Mesendoderm (in vitro differentiated cells): Measurements from ENCODE around the gene LRRC15.

Experiments used
- DNase-seq: peaks from one replicate; pipeline ENCODE4 v3.0.0; 2013
- H2AK5ac ChIP-seq: 2 replicates; pipeline ENCODE4 v1.6.1; 2013; ENCODE audit warnings: low read length, inconsistent platforms
- H2BK120ac ChIP-seq: 2 replicates; pipeline ENCODE4 v1.6.1; 2013; ENCODE audit warnings: low read depth, mild to moderate bottlenecking, low read length, moderate library complexity, mixed read lengths
- H2BK15ac ChIP-seq: replicated peaks from 2 replicates; pipeline ENCODE4 v1.6.1; 2013; ENCODE audit warnings: low read depth, mild to moderate bottlenecking, moderate library complexity
- H2BK5ac ChIP-seq: 2 replicates; pipeline ENCODE4 v1.6.1; 2013; ENCODE audit warnings: low read length, inconsistent platforms
- H3K18ac ChIP-seq: 2 replicates; pipeline ENCODE4 v1.6.1; 2013; ENCODE audit warnings: mild to moderate bottlenecking, low read length, mixed read lengths
- H3K23ac ChIP-seq: one replicate; pipeline ENCODE4 v1.6.1; 2013; ENCODE audit warnings: low read length
- H3K27ac ChIP-seq: 2 replicates; pipeline ENCODE4 v1.5.1; 2013; ENCODE audit warnings: low read depth, mild to moderate bottlenecking, inconsistent platforms, low read length, moderate library complexity
- H3K27me3 ChIP-seq: 2 replicates; pipeline ENCODE4 v1.6.1; 2013; ENCODE audit warnings: low read length, control low read depth, mild to moderate bottlenecking, inconsistent platforms; ENCODE audit not compliant: insufficient read depth, poor library complexity
- H3K36me3 ChIP-seq: 2 replicates; pipeline ENCODE4 v1.6.1; 2013; ENCODE audit warnings: low read length, inconsistent platforms; ENCODE audit not compliant: control insufficient read depth, insufficient read depth
- H3K4ac ChIP-seq: one replicate; pipeline ENCODE4 v1.6.1; 2013; ENCODE audit warnings: low read depth, mild to moderate bottlenecking, low read length, moderate library complexity
- H3K4me1 ChIP-seq: 2 replicates; pipeline ENCODE4 v1.6.1; 2013; ENCODE audit warnings: low read depth, low read length, inconsistent platforms; ENCODE audit not compliant: control insufficient read depth
- H3K4me2 ChIP-seq: 2 replicates; pipeline ENCODE4 v1.6.1; 2013; ENCODE audit warnings: low read length
- H3K4me3 ChIP-seq: 2 replicates; pipeline ENCODE4 v1.5.1; 2013; ENCODE audit warnings: mild to moderate bottlenecking, low read length
- H3K56ac ChIP-seq: one replicate; pipeline ENCODE4 v1.6.1; 2013; ENCODE audit warnings: low read length
- H3K79me1 ChIP-seq: 2 replicates; pipeline ENCODE4 v1.6.1; 2013; ENCODE audit warnings: low read length, inconsistent platforms
- H3K79me2 ChIP-seq: 2 replicates; pipeline ENCODE4 v1.6.1; 2013; ENCODE audit warnings: mild to moderate bottlenecking, low read length; ENCODE audit not compliant: control insufficient read depth, insufficient read depth
- H3K9ac ChIP-seq: 2 replicates; pipeline ENCODE4 v1.6.1; 2013; ENCODE audit warnings: low read length, inconsistent platforms
- H4K5ac ChIP-seq: one replicate; pipeline ENCODE4 v1.6.1; 2013; ENCODE audit warnings: low read length
- H4K8ac ChIP-seq: one replicate; pipeline ENCODE4 v1.6.1; 2013; ENCODE audit warnings: low read depth, mild to moderate bottlenecking, control low read depth, low read length, moderate library complexity
- whole genome bisulfite sequencing: extraction: QIAGEN DNeasy Blood & Tissue Kit; methylation state at CpG from one replicate; pipeline ENCODE4 v1.1.7; 2013; ENCODE audit warnings: low lambda C conversion rate, missing lambda C conversion rate; ENCODE audit not compliant: insufficient coverage; ENCODE audit errors: extremely low coverage; 5-methylcytosine and 5-hydroxymethylcytosine counted together

The LRRC15 gene

DNA sequence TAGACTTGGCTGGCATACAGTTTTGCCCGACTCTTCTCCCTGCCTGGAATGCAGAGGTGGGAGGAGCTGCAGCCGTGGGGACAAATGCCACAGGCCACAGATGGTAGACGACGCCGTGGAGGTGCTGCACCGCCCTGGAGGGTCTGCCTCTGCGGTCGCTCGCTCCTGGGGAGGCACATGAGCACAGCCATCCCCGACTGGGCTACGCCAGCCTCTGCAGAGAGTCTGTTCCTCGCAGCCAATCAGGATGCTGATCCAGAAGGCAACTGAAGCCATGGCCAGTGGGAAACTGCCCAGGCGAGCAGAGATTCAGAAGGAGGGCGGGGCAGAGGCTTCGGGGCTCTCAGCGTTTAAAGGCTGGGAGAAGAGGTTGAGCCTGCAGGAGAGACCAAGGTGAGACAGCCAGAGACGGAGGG is 11.9 kb upstream of the LRRC15 start:
- H3K18ac ChIP-seq, result no peak overlapping the region
- no peak overlapping the region for H2BK120ac ChIP-seq
- no peak overlapping the region for H4K8ac ChIP-seq
- H3K56ac ChIP-seq, result no peak overlapping the region
- H2BK5ac ChIP-seq, result no peak overlapping the region
- H3K79me1 ChIP-seq, result no peaks in the 10 kb centered on the region
- DNase-seq, result no peak
- peaks cover 5% of the 10 kb centered on the region for H3K4me1 ChIP-seq
- no peaks in the 10 kb centered on the region for H3K36me3 ChIP-seq
- no peak overlapping the region for H4K5ac ChIP-seq
- no peak overlapping the region for H3K9ac ChIP-seq
- no peak overlapping the region for H3K27ac ChIP-seq
- no peak overlapping the region for H3K4me2 ChIP-seq
- no CpG with 5 or more reads among the region's 17 CpGs for WGBS
- H2AK5ac ChIP-seq, result no peak overlapping the region
- H3K4ac ChIP-seq, result no peak overlapping the region
- H3K27me3 ChIP-seq, result no peaks in the 10 kb centered on the region
- H2BK15ac ChIP-seq, result no peak overlapping the region
- no peaks in the 10 kb centered on the region for H3K79me2 ChIP-seq
- no peak overlapping the region for H3K23ac ChIP-seq
- H3K4me3 ChIP-seq, result no peak overlapping the region

DNA sequence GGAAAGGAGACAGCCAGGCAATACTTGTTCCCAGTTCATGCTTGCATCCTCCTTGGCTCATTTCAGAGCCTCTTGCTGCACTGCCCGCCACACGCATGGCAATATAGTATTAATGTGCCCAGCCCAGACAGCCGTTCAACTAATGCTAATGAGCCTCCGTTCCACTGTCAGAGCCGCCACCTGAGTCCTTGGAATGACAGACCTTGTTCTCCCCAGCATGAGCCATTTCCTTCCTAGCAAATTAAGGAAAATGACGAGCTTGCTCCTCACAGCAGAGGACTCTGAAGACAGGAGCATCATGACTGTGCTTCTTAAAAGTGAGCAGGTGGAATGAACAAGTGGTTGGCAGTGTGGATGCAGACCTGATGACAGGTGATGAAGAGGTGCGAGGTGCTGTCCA is 10.8 kb upstream of the LRRC15 start:
- Histone ChIP-seq H3K27ac (no peak overlapping the region), H3K4ac (no peak overlapping the region), H3K18ac (no peak overlapping the region), H3K4me2 (no peak overlapping the region), H4K5ac (no peak overlapping the region), H3K9ac (no peak overlapping the region), H2BK5ac (no peak overlapping the region), H3K79me1 (no peaks in the 10 kb centered on the region), H2AK5ac (no peak overlapping the region), H3K56ac (no peak overlapping the region), H3K4me1 (peaks cover 9% of the 10 kb centered on the region), H3K23ac (no peak overlapping the region), H4K8ac (no peak overlapping the region), H2BK15ac (no peak overlapping the region), H3K36me3 (no peaks in the 10 kb centered on the region), H3K4me3 (no peak overlapping the region), H2BK120ac (no peak overlapping the region), H3K27me3 (no peaks in the 10 kb centered on the region), H3K79me2 (no peaks in the 10 kb centered on the region)
- WGBS, result no CpG with 5 or more reads among the region's 7 CpGs
- no peak for DNase-seq

DNA sequence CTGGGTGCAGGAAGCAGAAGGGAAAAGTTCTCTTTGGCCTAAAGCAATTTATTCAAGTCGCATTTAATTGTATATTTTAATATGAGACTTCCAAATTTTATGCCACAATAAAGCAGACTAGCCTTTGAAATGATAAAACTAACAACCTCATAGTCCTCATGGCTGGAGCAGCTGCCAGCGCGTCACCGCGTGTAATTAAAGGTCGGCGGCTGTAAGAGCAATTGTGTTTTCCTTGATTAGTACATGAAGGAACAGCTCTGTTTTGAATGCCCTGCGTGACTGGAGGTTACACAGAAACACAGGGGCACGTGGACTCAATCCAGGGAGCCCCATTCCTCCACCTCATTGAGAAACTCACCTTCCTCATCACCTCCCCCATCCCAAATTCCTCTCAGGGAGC is 10.1 kb upstream of the LRRC15 start:
- H2BK5ac ChIP-seq, result no peak overlapping the region

DNA sequence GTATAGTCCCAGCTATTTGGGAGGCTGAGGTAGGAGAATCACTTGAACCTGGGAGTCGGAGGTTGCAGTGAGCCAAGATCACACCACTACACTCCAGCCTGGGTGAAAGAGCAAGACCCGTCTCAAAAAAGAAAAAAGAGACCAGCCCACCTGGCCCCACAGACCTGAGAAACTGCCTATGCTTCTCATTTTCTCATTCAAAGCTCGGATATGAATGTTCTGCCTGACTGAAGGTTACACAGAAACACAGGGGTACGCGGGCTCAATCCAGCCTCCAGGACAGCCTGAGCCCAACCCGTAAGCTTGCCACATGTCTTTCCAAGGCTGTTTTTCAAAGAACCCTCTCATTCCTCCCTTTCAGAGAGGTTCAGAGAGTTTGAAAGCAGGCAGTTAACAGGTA is 9.7 kb upstream of the LRRC15 start:
- Histone ChIP-seq H3K4me1 (peaks cover 9% of the 10 kb centered on the region), H4K8ac (no peak overlapping the region), H3K18ac (no peak overlapping the region), H3K27ac (no peak overlapping the region), H2BK5ac (no peak overlapping the region), H4K5ac (no peak overlapping the region), H2BK120ac (no peak overlapping the region), H2BK15ac (no peak overlapping the region), H3K23ac (no peak overlapping the region), H3K79me1 (no peaks in the 10 kb centered on the region), H3K27me3 (no peaks in the 10 kb centered on the region), H3K4me2 (no peak overlapping the region), H3K9ac (no peak overlapping the region), H3K4me3 (no peak overlapping the region), H3K36me3 (no peaks in the 10 kb centered on the region), H3K79me2 (no peaks in the 10 kb centered on the region), H3K56ac (no peak overlapping the region), H2AK5ac (no peak overlapping the region), H3K4ac (no peak overlapping the region)
- no CpG with 5 or more reads among the region's 6 CpGs for WGBS
- DNase-seq, result no peak

More for the DNA sequence above, 10.1 kb upstream of the LRRC15 start:
- no peak for DNase-seq
- no peaks in the 10 kb centered on the region for H3K36me3 ChIP-seq
- H3K27me3 ChIP-seq, result no peaks in the 10 kb centered on the region
- WGBS, result no CpG with 5 or more reads among the region's 9 CpGs
- no peak overlapping the region for H3K4me3 ChIP-seq
- H3K4ac ChIP-seq, result no peak overlapping the region
- no peak overlapping the region for H4K5ac ChIP-seq
- no peak overlapping the region for H3K4me2 ChIP-seq
- no peak overlapping the region for H2AK5ac ChIP-seq
- H3K9ac ChIP-seq, result no peak overlapping the region
- H3K56ac ChIP-seq, result no peak overlapping the region
- no peak overlapping the region for H2BK15ac ChIP-seq
- H3K4me1 ChIP-seq, result peaks cover 9% of the 10 kb centered on the region
- no peak overlapping the region for H3K23ac ChIP-seq
- no peaks in the 10 kb centered on the region for H3K79me2 ChIP-seq
- H2BK120ac ChIP-seq, result no peak overlapping the region
- no peak overlapping the region for H3K18ac ChIP-seq
- H3K79me1 ChIP-seq, result no peaks in the 10 kb centered on the region
- H4K8ac ChIP-seq, result no peak overlapping the region
- H3K27ac ChIP-seq, result no peak overlapping the region

DNA sequence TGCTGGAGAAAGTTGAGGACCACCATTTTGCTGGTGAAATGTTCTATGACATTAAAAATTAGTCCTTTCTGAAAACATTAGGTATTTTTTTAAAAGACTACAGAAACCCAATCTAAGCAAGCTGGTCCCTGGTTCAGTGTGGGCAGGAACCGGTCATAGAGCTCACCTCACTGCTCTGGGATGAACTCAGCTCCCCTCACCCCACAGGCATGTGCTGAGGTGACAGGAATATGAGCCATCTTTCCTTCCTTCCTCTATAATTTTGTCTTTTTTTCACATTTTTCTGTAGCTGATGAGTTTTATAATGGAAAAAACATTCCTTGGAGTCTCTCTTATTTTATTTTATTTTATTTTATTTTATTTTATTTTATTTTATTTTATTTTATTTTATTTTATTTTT is 8.2 kb upstream of the LRRC15 start:
- Histone ChIP-seq H3K27me3 (no peaks in the 10 kb centered on the region), H3K79me1 (no peaks in the 10 kb centered on the region), H3K9ac (no peak overlapping the region), H2AK5ac (no peak overlapping the region), H4K8ac (no peak overlapping the region), H3K27ac (no peak overlapping the region), H2BK120ac (no peak overlapping the region), H2BK15ac (no peak overlapping the region), H3K23ac (no peak overlapping the region), H2BK5ac (no peak overlapping the region), H4K5ac (no peak overlapping the region), H3K4ac (no peak overlapping the region), H3K36me3 (no peaks in the 10 kb centered on the region), H3K4me2 (no peak overlapping the region), H3K4me1 (peaks cover 8% of the 10 kb centered on the region), H3K56ac (no peak overlapping the region), H3K18ac (no peak overlapping the region), H3K79me2 (no peaks in the 10 kb centered on the region), H3K4me3 (no peak overlapping the region)
- DNase-seq, result no peak
- no CpG with 5 or more reads among the region's 1 CpG for WGBS

DNA sequence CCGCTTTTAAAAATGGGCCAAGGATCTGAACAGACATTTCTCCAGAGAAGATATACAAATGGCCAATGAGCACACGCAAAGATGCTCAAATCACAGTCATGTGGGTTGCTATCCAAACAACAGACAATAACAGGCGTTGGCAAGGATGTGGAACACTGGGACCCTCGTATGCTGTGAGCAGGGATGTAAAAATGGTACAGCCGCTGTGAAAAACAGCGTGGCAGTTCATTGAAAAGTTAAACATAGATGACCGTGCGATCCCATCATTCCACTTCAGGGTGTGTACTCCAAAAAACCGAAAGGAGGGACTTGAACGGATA is 6.7 kb upstream of the LRRC15 start:
- Histone ChIP-seq H3K4me3 (no peak overlapping the region), H3K79me1 (no peaks in the 10 kb centered on the region), H2BK120ac (no peak overlapping the region), H3K4ac (no peak overlapping the region), H4K8ac (no peak overlapping the region), H3K4me1 (peaks cover 4% of the 10 kb centered on the region), H3K23ac (no peak overlapping the region), H2BK5ac (no peak overlapping the region), H3K4me2 (no peak overlapping the region), H3K79me2 (no peaks in the 10 kb centered on the region), H3K27ac (no peak overlapping the region), H3K27me3 (no peaks in the 10 kb centered on the region), H2AK5ac (no peak overlapping the region), H3K18ac (no peak overlapping the region), H3K56ac (no peak overlapping the region), H3K9ac (no peak overlapping the region), H3K36me3 (no peaks in the 10 kb centered on the region), H2BK15ac (no peak overlapping the region), H4K5ac (no peak overlapping the region)
- no CpG with 5 or more reads among the region's 10 CpGs for WGBS
- DNase-seq, result peak; percentile 30
